HepG2 (cell line): ENCODE data around the gene PHKG1. TPM values are rescaled to one million over a fixed set of nuclear protein-coding genes. Genes with fewer than 3 reads are reported as not detected.

Experiments
- FOXC1 ChIP-seq: sonication (generic); formaldehyde crosslinking; IDR thresholded peaks from 2 replicates; pipeline ENCODE4 v1.8.0; 2022; ENCODE audit warnings: mild to moderate bottlenecking, missing genetic modification reagents, borderline replicate concordance
- HDAC1 ChIP-seq: sonication (generic); formaldehyde crosslinking; IDR thresholded peaks from 2 replicates; pipeline ENCODE4 v1.5.1; 2020; ENCODE audit warnings: mild to moderate bottlenecking, missing genetic modification reagents
- KDM3A ChIP-seq: IDR thresholded peaks from 2 replicates; pipeline ENCODE4 v1.6.1; 2018; ENCODE audit warnings: low read depth, missing compliant biosample characterization
- KDM5B ChIP-seq: sonication (generic); formaldehyde crosslinking; IDR thresholded peaks from 2 replicates; pipeline ENCODE4 v1.4.0; 2020; ENCODE audit warnings: missing genetic modification reagents, mild to moderate bottlenecking, borderline replicate concordance
- MEIS1 ChIP-seq: sonication (generic); formaldehyde crosslinking; IDR thresholded peaks from 2 replicates; pipeline ENCODE4 v1.9.0; 2021; ENCODE audit warnings: mild to moderate bottlenecking, missing genetic modification reagents, moderate library complexity, borderline replicate concordance
- MIER3 ChIP-seq: IDR thresholded peaks from 2 replicates; pipeline ENCODE4 v1.6.1; 2016; ENCODE audit warnings: missing compliant biosample characterization, borderline replicate concordance
- POLR2A ChIP-seq, 2 experiments: IDR thresholded peaks; 2 replicates each; pipeline ENCODE4 v1.6.1; 2011; ENCODE audit warnings: low read depth in 2 of 2, low read length in 2 of 2, mild to moderate bottlenecking in 1 of 2, moderate library complexity in 1 of 2; ENCODE audit not compliant: insufficient read depth in 1 of 2
- PRMT3 ChIP-seq: sonication (generic); formaldehyde crosslinking; IDR thresholded peaks from 2 replicates; pipeline ENCODE4 v1.8.1; 2022; ENCODE audit warnings: low read depth, mild to moderate bottlenecking, moderate library complexity, missing genetic modification reagents, borderline replicate concordance
- RARA ChIP-seq: IDR thresholded peaks from 2 replicates; pipeline ENCODE4 v1.6.1; 2016; ENCODE audit warnings: missing genetic modification reagents, missing compliant biosample characterization
- REL ChIP-seq: sonication (generic); formaldehyde crosslinking; conservative IDR thresholded peaks from 2 replicates; pipeline ENCODE4 v1.8.0; 2022; ENCODE audit warnings: mild to moderate bottlenecking, missing genetic modification reagents, moderate library complexity
- RNF2 ChIP-seq: fragments of 450-650 bp; conservative IDR thresholded peaks from 2 replicates; pipeline ENCODE4 v1.6.1; 2016; ENCODE audit warnings: low read depth
- SETDB1 ChIP-seq: sonication (generic); formaldehyde crosslinking; IDR thresholded peaks from 2 replicates; pipeline ENCODE4 v1.5.1; 2020; ENCODE audit warnings: missing genetic modification reagents, mild to moderate bottlenecking, borderline replicate concordance
- SOX6 ChIP-seq, 2 experiments: fragments of 450-650 bp in 1 of 2; sonication (generic) in 1 of 2; formaldehyde crosslinking in 1 of 2; IDR thresholded peaks; 2 replicates each; pipeline versions ENCODE4 v1.4.0 to v1.6.1; 2017 to 2020; ENCODE audit warnings: antibody characterized with exemption in 1 of 2, mild to moderate bottlenecking in 1 of 2, missing genetic modification reagents in 1 of 2
- TBP ChIP-seq: sonication (generic); formaldehyde crosslinking; IDR thresholded peaks from 2 replicates; pipeline ENCODE4 v1.5.0; 2020; ENCODE audit warnings: missing genetic modification reagents
- TCF7 ChIP-seq: sonication (generic); IDR thresholded peaks from 2 replicates; pipeline ENCODE4 v1.6.1; 2016; ENCODE audit warnings: antibody characterized with exemption, low read depth
- ZBTB1 ChIP-seq: sonication (generic); formaldehyde crosslinking; IDR thresholded peaks from 2 replicates; pipeline ENCODE4 v1.4.0; 2020; ENCODE audit warnings: missing genetic modification reagents, borderline replicate concordance
- ZKSCAN1 ChIP-seq: fragments of 150-350 bp; IDR thresholded peaks from 2 replicates; pipeline ENCODE4 v1.6.1; 2014; ENCODE audit warnings: low read length
- ZNF225 ChIP-seq: sonication (generic); formaldehyde crosslinking; IDR thresholded peaks from 2 replicates; pipeline ENCODE4 v1.4.0; 2020; ENCODE audit warnings: mild to moderate bottlenecking, missing genetic modification reagents
- ZNF660 ChIP-seq: sonication (generic); formaldehyde crosslinking; IDR thresholded peaks from 2 replicates; pipeline ENCODE4 v1.5.1; 2020; ENCODE audit warnings: mild to moderate bottlenecking, low read depth, missing genetic modification reagents, borderline replicate concordance
- ZSCAN31 ChIP-seq: sonication (generic); formaldehyde crosslinking; IDR thresholded peaks from 2 replicates; pipeline ENCODE4 v1.5.0; 2020; ENCODE audit warnings: low read depth, mild to moderate bottlenecking, missing genetic modification reagents
- polyA plus RNA-seq, 8 experiments: library from polyadenylated mRNA; depleted of rRNA in 3 of 8; stranded (reverse) in 7 of 8; unstranded in 1 of 8; fragments of >200 nt; fragmentation: Illumina TruSeq in 4 of 8; extraction: Trizol in 4 of 8; gene quantifications; 2 replicates each; pipeline versions ENCODE4 v1.2.1 to v1.2.3, GENCODE V29; 2011 to 2016; ENCODE audit warnings: low read depth in 4 of 8, missing spikeins in 1 of 8, mixed read lengths in 1 of 8; ENCODE audit not compliant: insufficient read depth in 1 of 8
- total RNA-seq, 5 experiments: library from RNA; depleted of rRNA; stranded (reverse); fragments of >200 nt; fragmentation: Illumina TruSeq; extraction: Trizol; gene quantifications; 2 replicates each; pipeline ENCODE4 v1.2.3, GENCODE V29; 2016; ENCODE audit warnings: low read depth in 1 of 5
- TF ChIP-seq, protein P1 (sequence below): sonication (generic); formaldehyde crosslinking; IDR thresholded peaks from 2 replicates; pipeline ENCODE4 v1.8.1; 2022; ENCODE audit warnings: low read depth, mild to moderate bottlenecking, missing genetic modification reagents
- TF ChIP-seq, protein P2 (sequence below): sonication (generic); formaldehyde crosslinking; IDR thresholded peaks from 2 replicates; pipeline ENCODE4 v1.4.0; 2020; ENCODE audit warnings: mild to moderate bottlenecking, missing genetic modification reagents, borderline replicate concordance
- TF ChIP-seq, protein P3 (sequence below): IDR thresholded peaks from 2 replicates; pipeline ENCODE4 v1.6.1; 2016; ENCODE audit warnings: missing biosample characterization, missing genetic modification reagents, low read depth

The PHKG1 gene
- total and polyA plus RNA-seq, 2 of the 13 experiments (the other 11 are each of a cell fraction or from before 2014, with no cell fraction given): 0.44 to 0.71 TPM

DNA sequence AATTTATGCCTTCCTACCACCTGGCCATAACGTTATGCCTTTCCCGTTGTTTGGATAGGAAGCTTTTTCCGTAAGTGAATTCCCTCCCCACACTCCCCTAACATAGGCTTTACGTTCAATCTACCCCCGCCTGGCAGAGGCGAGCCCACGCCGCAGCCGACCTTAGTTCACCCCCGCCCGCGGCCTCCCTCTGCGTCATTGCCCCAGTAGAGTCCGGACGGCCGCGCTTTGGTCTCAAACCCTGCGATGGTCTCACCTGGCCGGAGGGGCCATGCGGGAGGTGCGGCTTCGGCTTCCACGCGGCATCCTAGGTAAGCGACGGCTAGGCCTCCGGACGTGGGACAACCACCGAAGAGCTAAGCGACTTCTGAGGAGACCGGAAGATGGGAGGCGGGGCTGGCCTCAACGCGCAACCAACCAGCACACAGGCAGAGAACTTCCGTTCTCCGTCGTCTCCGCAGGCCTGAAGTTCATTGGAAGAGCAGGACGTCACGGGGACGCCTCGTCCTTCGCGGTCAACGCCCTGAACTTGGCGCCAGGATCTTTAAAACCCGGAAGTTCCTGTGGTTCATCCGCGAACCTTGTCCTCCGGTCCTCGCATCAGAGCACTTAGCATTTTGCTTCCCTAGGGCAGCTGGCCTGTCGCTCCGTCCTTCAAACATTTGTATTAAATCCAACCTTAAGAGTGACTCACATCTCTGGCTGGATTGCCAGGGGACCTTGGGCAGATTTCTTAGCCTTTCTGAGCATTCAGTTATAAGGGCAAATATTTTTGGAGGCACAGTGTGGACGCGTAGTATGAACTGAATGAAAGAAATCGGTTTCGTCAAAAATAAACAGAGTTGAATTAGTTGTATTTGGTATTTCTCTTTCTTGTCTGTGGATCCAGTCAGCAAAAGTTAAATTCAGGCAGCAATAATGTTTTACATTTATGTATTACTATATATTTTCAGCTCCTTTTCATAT is 13.6 kb upstream of the PHKG1 start, which contains the start of gene CHCHD2 (continued):
- TF ChIP-seq MEIS1 (peak; percentile 60; the same call in 1 of the 2 replicates), HDAC1 (CRISPR knock-in tag) (peak; percentile 93), SOX6 (IDR thresholded peaks at IDR 0.05) (no peak), SOX6 (CRISPR knock-in tag; IDR thresholded peaks at IDR 0.05) (no peak), FOXC1 (CRISPR knock-in tag) (no peak; the same call in 1 of the 2 replicates), SETDB1 (CRISPR knock-in tag) (no peak), TCF7 (no peak), REL (CRISPR knock-in tag) (0 out of 2 replicates have a peak, but pooled peaks have one; percentile 71), POLR2A (IDR thresholded peaks at IDR 0.05; ENCODE audit: insufficient read depth in 1 of 2, low read depth in 2 of 2, low read length in 2 of 2) (peak; percentile 52 to 74; a peak in 3 of 4 replicates), ZSCAN31 (CRISPR knock-in tag) (peak; percentile 74; the same call in 1 of the 2 replicates), MIER3 (CRISPR knock-in tag) (0 out of 2 replicates have a peak, but pooled peaks have one; percentile 41), KDM5B (CRISPR knock-in tag) (peak; percentile 83; the same call in 1 of the 2 replicates), RARA (no peak; the same call in 1 of the 2 replicates), ZBTB1 (no peak), ZKSCAN1 (no peak), KDM3A (CRISPR knock-in tag) (peak; percentile 58), TBP (CRISPR knock-in tag) (no peak), PRMT3 (CRISPR knock-in tag) (no peak), ZNF660 (CRISPR knock-in tag) (no peak), ZNF225 (CRISPR knock-in tag) (peak; percentile 89), RNF2 (peak; percentile 68; the same call in 1 of the 2 replicates)
- TF ChIP-seq, protein P1, sequence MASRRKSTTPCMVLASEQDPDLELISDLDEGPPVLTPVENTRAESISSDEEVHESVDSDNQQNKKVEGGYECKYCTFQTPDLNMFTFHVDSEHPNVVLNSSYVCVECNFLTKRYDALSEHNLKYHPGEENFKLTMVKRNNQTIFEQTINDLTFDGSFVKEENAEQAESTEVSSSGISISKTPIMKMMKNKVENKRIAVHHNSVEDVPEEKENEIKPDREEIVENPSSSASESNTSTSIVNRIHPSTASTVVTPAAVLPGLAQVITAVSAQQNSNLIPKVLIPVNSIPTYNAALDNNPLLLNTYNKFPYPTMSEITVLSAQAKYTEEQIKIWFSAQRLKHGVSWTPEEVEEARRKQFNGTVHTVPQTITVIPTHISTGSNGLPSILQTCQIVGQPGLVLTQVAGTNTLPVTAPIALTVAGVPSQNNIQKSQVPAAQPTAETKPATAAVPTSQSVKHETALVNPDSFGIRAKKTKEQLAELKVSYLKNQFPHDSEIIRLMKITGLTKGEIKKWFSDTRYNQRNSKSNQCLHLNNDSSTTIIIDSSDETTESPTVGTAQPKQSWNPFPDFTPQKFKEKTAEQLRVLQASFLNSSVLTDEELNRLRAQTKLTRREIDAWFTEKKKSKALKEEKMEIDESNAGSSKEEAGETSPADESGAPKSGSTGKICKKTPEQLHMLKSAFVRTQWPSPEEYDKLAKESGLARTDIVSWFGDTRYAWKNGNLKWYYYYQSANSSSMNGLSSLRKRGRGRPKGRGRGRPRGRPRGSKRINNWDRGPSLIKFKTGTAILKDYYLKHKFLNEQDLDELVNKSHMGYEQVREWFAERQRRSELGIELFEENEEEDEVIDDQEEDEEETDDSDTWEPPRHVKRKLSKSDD (CRISPR knock-in tag): no peak
- TF ChIP-seq, protein P2, sequence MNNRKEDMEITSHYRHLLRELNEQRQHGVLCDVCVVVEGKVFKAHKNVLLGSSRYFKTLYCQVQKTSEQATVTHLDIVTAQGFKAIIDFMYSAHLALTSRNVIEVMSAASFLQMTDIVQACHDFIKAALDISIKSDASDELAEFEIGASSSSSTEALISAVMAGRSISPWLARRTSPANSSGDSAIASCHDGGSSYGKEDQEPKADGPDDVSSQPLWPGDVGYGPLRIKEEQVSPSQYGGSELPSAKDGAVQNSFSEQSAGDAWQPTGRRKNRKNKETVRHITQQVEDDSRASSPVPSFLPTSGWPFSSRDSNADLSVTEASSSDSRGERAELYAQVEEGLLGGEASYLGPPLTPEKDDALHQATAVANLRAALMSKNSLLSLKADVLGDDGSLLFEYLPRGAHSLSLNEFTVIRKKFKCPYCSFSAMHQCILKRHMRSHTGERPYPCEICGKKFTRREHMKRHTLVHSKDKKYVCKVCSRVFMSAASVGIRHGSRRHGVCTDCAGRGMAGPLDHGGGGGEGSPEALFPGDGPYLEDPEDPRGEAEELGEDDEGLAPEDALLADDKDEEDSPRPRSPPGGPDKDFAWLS (CRISPR knock-in tag): no peak
- TF ChIP-seq, protein P3, sequence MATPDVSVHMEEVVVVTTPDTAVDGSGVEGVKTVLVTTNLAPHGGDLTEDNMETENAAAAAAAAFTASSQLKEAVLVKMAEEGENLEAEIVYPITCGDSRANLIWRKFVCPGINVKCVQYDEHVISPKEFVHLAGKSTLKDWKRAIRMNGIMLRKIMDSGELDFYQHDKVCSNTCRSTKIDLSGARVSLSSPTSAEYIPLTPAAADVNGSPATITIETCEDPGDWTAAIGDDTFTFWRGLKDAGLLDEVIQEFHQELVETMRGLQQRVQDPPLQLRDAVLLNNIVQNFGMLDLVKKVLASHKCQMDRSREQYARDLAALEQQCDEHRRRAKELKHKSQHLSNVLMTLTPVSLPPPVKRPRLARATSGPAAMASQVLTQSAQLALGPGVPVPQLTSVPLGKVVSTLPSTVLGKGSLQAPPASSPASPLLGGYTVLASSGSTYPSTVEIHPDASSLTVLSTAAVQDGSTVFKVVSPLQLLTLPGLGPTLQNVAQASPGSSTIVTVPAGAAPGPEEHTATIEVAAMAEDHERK (CRISPR knock-in tag): peak; percentile 51; the same call in 1 of the 2 replicates
